GM20431 (cell line): ENCODE measurements around the gene MYOM1.

Experiments used
- in situ Hi-C: fragments of 300-500 bp; cut with MseI, MboI; formaldehyde crosslinking; loops from one replicate; pipeline ENCODE4 v1.15.0; 2020; ENCODE audit warnings: low sequenced_read_pairs; ENCODE audit not compliant: unreplicated experiment

Gene MYOM1

DNA sequence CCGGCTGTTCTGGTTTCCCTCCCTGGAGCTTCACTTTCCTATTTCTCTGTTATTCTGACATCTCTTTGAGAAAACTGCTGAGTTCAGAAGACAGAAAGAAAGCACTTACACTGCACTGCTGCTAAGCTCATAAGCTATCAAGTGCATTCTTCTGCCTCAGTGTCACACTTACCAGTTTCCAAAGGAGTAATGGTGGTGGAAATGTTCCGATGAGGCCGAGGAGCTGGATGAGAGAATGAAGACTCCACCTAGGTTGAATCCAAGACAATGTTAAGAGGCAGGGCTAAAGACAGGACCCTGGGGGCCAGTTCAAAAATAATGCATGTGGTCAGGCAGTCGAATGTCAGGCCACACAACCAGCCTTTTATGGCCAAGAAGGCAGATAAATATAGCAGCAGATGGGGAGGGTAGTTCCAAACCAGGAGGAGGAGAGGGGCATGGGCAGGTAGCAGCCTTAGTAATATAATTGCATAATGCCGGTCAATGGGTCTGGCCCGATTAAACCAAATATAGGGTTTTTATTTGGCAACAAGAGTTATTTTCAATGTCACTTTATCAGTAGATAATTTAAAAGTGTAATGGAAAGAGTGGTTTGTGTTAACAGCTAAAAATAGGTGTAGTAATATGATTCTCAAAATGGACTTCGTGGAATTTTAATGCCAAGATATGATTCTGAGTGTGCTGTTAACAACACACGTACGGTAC lies at the start of gene MYOM1:
Gene MYOM1 (minus strand): TSS at position 338 of the 705 bp plus-strand sequence. CDS start 4,745 bp downstream, outside the sequence.
- in situ Hi-C loops, result no loop called here

DNA sequence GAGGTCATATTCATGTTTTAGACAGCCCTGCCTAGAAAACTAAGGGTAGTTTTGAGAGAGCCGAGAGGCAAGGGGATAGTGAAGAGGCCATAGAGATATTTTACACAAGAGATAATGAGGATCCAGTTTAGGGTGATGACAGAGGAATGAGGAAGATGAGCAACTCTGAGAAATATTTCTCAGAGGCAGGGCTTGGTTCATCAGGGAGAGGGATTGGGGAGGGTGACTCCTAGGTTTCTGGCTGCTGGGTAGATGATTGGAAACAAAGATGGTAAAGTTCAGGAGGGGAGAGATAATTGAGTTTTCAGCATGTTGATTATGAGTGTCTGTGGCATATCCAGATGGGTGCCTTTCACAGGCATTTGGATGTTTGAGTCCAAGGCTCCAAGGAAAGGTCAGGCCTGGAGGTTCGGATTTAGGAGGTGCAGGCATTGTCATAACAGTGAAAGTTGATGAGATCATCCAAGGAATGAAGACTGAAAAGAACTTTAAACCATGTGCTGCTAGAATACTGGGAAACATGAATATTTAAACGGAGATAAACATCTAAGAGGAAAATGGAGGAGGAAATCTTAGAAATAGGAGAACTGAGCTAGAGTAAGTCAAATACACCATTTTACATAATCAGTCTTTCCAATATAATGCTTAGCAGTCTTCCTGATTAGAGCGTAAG lies 49.6 kb upstream of the MYOM1 start:
- in situ Hi-C loops, result no loop called here

GRCh38 chr18:3268306-3268705 lies 48.5 kb upstream of the MYOM1 start:
- in situ Hi-C loops, result no loop called here

DNA sequence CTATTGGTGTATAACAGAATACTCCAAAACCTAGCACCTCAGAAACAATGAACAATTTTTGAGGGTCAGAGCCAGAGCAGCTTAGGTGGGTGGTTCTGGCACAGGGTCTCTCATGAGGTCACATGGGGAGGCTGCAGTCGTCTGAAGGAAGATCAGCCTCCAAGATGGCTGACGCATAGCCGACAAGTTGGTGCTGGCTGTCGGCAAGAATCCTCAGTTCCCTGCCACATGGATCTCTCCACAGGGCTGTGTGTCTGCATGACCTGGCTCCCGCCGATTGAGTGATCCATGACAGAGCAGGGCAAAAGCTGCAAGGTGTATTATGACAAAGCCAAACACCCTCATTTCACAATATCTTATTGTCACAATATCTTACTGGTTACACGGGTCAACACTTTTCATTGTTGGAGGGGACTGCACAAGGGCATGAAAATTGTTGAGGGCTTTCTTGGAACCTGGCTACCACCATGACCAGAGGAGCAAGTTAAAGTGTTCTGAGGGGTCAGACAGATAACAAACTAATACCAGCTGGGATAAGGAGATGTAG lies 46.4 kb upstream of the MYOM1 start:
- in situ Hi-C loops, result no loop called here

DNA sequence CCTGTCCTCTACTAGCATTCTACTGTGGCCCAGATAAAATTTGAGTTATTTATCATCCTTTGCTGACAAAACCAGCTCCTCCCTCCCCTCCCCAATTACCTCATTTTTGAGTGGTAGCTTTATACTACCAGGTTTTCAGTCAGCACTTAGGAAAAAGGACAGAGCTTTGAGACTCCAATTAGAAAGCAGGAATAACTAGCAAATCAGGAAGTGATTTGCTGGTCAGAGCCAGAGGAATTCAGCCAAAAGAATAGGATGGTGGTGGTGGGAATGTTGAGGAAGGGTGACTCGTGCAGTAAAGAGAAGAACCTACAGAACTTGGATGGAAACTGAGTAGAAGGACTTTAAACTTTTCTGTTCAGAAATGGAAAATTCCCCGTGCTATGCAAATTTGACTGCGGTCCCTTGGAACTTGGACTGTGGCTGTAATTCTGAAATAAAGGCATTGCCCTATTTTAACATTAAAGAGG lies 45.8 kb upstream of the MYOM1 start:
- in situ Hi-C loops, result no loop called here

- in situ Hi-C loops, result no loop called here
Observed at GRCh38 chr18:3264362-3264761, 44.6 kb upstream of the MYOM1 start.

- in situ Hi-C loops, result no loop called here
Observed at GRCh38 chr18:3263132-3263700, 43.4 kb upstream of the MYOM1 start.

DNA sequence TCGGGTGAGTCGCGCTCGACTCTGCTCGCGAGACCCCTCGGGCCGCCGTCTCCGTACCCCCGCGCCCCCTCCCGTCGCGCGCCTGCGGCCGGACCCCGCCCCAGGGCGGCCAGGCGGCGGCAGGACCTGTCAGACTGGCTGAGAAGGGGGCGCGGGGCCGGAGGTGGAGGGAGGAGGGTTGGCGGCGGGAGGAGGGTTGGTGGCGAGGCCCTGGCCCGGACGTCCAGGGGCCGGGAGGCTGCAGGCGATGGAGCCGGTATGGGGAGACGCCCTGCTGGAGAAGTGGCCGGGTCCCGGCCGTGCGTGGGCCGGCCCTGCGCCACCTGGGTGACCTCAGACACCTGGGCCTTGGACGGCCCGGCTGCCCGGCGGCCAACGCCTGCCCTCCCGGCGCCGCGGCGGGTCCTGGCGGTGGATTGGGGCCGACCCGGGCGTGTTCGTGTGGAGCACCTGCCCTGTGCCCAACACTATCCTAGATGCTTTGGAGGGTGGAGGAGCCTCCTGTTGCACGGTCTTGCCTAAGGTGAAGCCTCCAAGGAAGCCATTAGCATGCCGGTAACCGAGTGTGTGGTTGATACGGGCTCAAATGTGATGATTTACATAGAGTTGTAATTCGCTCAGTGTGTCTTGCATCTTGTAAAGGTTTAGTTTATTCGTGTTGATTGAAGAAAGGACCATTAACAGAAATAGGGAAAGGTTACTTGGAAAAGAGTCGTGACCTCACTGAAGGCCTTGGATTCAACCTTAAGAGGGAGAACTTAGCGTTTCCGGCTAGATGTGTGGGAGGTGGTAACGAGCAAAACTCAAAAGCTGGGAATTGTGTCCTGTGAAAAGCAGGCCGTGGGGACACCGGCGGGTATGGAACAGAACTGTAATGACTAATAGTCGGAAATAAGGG lies 42.7 kb upstream of the MYOM1 start:
- in situ Hi-C loops, result no loop called here

DNA sequence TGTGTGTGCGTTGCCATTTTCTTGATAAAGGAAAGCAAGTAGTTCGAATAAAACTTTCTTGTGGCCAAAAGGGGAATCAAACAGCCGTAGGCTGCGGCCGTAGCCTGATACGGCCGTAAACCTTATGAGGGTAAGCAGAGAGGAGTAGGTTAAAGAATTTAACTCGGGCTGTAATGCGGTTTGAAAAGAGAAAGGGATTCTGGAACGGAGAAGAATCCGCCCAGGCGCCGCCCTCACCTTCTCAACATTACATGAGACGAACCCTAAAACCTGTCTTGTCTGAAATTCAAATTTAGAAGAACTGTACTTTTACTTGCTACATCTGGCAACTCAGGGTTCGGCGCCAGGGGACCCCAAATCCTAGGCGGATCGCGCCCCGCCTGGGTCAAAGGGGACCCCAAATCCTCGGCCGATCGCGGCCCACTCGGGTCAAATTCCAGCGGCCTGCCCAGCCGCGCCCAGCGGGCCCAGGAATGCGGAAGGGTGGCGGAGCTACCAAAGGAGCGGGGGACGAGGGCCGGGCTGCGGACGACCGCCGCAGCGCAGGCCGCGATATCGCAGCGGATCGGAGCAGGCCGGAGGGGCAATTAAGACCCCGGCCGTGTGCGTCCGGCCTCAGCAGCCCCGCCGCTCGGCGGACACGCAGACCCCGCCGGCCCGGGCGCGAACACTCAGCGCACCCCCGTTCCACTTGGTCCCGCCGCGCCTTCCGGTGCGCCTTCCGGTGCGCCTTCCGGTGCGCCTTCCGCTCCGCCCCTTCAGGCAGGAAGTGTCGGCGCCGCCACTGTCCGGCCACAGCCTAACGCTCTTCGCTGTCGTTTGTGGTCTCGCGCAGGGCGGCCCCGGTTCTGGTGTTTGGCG lies 41.8 kb upstream of the MYOM1 start, which contains the start of gene MYL12B:
Gene MYL12B (plus strand): TSS at position 761 of the 861 bp plus-strand sequence. CDS start 10,766 bp downstream, outside the sequence.
- in situ Hi-C loops, result no loop called here

- in situ Hi-C loops, result no loop called here
Observed at GRCh38 chr18:3260995-3261372, 41.2 kb upstream of the MYOM1 start.

DNA sequence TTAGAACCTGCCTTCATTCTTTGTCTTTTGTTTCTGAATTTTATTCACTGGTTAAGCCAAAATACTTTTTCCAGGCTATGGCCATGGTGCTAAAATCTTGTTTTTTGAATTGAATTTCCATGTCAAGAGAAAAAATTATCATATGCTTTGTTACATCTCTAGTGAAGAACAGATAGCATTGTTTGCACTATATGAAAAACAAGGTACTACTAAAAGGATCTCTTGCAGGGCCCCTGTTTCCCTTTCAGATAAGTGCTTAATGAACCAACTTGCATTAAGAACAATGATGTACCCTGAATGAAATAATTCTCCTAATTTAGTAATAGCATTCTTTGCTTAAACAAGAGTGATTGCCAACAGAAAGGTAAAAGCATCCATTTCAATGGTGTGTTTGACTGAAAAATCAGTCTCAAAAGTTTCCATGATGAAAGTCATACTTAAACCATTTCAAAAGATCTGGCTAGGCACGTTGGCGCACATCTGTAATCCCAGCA lies 37.9 kb upstream of the MYOM1 start:
- in situ Hi-C loops, result no loop called here

DNA sequence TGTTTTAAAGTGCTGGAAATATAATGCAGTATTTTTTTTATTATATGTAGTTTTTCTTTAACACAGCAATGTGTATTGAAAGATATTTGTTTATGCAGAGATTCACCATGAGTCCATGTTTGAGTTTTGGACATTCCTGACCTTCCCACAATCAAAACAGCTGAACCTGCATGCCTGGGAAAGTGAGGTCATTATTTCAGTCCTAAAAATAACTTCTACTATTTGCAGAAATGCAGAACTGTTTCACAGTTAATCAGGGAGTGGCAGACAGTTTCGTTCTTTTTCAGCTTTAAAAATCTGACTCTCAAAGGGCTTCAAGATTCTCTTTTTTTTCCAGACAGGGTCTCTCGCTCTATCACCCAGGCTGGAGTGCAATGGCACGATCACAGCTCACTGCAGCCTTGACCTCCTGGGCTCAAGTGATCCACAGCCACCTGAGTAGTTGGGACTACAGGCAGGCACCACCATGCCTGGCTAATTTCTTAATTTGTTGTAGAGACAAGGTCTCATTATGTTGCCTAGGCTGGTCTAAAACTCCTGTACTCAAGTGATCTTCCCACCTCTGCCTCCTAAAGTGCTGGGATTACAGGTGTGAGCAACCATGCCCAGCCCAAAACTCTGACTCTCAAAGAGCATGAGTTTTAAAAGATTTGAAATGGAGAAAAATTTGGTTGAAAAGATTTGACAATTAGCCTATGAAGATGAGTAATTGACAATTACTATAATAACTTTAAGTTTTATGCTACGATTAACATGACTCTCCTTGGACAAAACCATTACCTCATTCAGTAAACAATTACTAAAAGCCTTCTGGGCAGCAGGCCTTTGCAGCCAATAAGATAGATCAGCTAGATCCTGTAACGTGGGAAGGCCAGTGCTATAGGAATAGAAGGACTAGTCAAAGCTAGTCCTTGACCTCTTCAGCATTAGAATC lies 37.2 kb upstream of the MYOM1 start:
- in situ Hi-C loops, result no loop called here

DNA sequence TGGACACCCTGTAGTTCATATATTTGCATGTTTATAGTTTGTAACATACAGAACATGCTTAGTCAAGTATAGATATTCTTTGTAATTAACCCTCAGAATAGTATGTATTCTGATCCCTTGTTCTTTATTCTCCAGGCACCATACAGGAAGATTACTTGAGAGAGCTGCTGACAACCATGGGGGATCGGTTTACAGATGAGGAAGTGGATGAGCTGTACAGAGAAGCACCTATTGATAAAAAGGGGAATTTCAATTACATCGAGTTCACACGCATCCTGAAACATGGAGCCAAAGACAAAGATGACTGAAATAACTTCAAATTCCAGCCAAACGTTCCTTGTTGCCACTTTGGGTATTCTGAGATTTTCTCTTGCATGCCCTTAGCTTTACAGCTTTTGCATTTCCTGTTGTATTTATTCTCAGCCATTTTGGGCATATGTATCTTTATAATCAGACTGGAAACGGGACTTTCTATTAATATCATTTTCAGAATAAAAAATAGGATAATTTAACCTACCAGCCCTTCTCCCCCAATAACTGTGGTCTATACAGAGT lies 35.9 kb upstream of the MYOM1 start:
- in situ Hi-C loops, result no loop called here

GRCh38 chr18:3254725-3255124 lies 35.0 kb upstream of the MYOM1 start:
- in situ Hi-C loops, result no loop called here

GRCh38 chr18:3252843-3253242 lies 33.1 kb upstream of the MYOM1 start:
- in situ Hi-C loops, result no loop called here

DNA sequence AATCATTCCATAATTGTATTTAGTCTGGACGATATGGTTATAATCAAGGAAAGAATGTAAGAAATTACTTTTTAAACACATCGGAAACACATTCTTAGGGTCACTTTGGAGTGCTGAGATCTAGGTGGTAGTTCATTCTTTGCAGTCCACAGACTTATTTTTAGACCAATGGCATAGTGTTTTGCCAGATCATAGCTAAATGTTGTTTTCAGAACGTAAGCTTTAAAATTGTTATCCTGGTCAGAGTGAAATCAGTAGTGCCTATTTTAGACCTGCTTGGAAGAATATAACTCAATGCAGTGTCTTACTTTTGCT lies 32.2 kb upstream of the MYOM1 start:
- in situ Hi-C loops, result no loop called here

DNA sequence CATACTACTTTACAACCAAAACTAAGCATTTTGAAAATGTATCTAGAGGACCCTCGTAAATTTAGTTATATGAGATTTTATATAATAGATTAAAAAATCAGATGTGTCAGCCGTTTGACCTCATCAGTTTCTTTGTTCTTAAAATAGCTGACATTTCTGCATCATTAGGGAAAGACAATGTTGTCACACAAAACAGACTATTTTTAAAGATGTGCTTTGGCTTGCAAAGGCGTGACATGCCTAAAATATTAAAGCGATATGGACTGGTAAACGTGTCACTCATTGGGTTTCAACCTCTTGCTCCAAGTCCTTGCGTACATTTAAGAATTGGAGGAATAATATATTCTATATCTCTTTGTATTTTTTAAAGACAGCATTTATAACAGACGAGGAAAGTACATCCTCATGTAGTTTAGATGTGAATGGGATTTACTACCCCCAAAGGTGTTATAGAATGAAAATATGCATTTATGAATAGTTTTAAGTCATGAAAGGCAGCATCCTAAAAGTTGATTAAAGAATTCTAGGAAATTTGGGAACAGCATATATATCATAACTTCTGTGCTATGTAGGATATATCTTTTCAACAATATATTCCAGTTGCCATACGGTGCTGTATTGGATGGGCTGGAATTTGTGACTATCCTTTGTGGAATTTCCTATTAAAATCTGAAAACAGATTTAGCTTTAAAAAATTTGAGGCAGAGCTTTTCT lies 31.6 kb upstream of the MYOM1 start:
- in situ Hi-C loops, result no loop called here
